Pancreas (tissue), 10 donors: ENCODE results near the gene BRI3BP. TPM values are rescaled to one million over a fixed set of nuclear protein-coding genes. Genes with fewer than 3 reads are reported as not detected.
A peak's percentile ranks its signal among the peaks of the same experiment; 100 is the strongest.
"Not testable (repeated sequence)": the region's sequence is repeated elsewhere in the genome, so short reads cannot be mapped to it uniquely, and the experiment has no call there.

Experiments used
- ATAC-seq, 4 donors: fragments of 200-7000 bp; cut with Tn5 transposase; one replicate each; pipeline versions ENCODE4 v1.8.0 to v1.9.1; 2020; ENCODE audit warnings: mild to moderate bottlenecking in 4 of 4, moderate library complexity in 4 of 4
- DNase-seq, 6 donors: peaks; one replicate each; pipeline ENCODE4 v3.0.0-alpha.2; 2020
- FAIRE-seq: peaks from 2 replicates; lab custom pipeline; 2012; peaks lifted over from hg19 to GRCh38; lab: Jason Lieb, UNC
- H3K27ac ChIP-seq, 4 donors: fragments of 200-600 bp; sonication (generic); 1 replicate in 3 of 4; 2 replicates in 1 of 4; pipeline versions ENCODE4 v1.5.0 to v1.8.0; 2020
- H3K27me3 ChIP-seq, 4 donors: fragments of 200-600 bp; one replicate each; pipeline ENCODE4 v1.8.0; 2021
- H3K36me3 ChIP-seq, 3 donors: fragments of 200-600 bp; sonication (generic) in 1 of 3; one replicate each; pipeline versions ENCODE4 v1.5.0 to v1.8.0; 2020 to 2021
- H3K4me1 ChIP-seq, 3 donors: fragments of 200-600 bp; one replicate each; pipeline ENCODE4 v1.8.0; 2021
- H3K4me3 ChIP-seq, 4 donors: fragments of 200-600 bp; sonication (generic) in 2 of 4; one replicate each; pipeline versions ENCODE4 v1.5.0 to v1.8.0; 2020 to 2021
- H3K9me3 ChIP-seq, 4 donors: fragments of 200-600 bp; one replicate each; pipeline ENCODE4 v1.8.0; 2021
- WGBS, 2 donors: extraction: QIAGEN DNeasy Blood & Tissue Kit; methylation state at CpG; one replicate each; pipeline ENCODE4 v1.1.7; 2013; 5-methylcytosine and 5-hydroxymethylcytosine counted together
- intact Hi-C, 3 donors: fragments of 100-400 bp; cut with DNase I; formaldehyde crosslinking; loops; one replicate each; pipeline versions ENCODE4 v1.11.1 to v1.14.2; 2022
- polyA plus RNA-seq, 2 donors: library from polyadenylated mRNA; stranded (reverse); fragments of 200-250 nt; gene quantifications; one replicate each; pipeline ENCODE4 v1.2.3, GENCODE V29; 2013
- total RNA-seq, 6 donors: library from RNA; stranded (reverse); fragmentation: NEBNext Ultra II Directional in 4 of 6; extraction: Animal tissue kit (Norgen Biotek cat#: 25700) in 4 of 6; gene quantifications; one replicate each; pipeline versions ENCODE4 v1.2.1 to v1.2.4, GENCODE V29; 2021 to 2023
- TF ChIP-seq, protein P1 (sequence below), 4 donors: fragments of 200-600 bp; sonication (generic) in 3 of 4; IDR thresholded peaks; one replicate each; pipeline versions ENCODE4 v1.5.0 to v1.8.0; 2021; ENCODE audit warnings: antibody characterized with exemption in 4 of 4
- donor health status: healthy with polysubstance abuse.
- donor health status: DM: no; HTN: no; CAD: no; lungs with moderate emphysema.
- donor health status: DM: no; HTN: no; CAD: no.
- donor health status: control.
- donor health status: control.
- donor health status: Bipolar disorder and iron deficiency.
- donor health status: DM: yes; HTN: yes; CAD: no.
- donor health status: DM: no; HTN: no; CAD: no.
- donor health status: DM: no; HTN: no; CAD: no.
- donor health status: DM: yes; HTN: yes; CAD: no.

The BRI3BP gene
- total and polyA plus RNA-seq, 8 donors: 1.5 to 10.6 (median 5.0) TPM

DNA sequence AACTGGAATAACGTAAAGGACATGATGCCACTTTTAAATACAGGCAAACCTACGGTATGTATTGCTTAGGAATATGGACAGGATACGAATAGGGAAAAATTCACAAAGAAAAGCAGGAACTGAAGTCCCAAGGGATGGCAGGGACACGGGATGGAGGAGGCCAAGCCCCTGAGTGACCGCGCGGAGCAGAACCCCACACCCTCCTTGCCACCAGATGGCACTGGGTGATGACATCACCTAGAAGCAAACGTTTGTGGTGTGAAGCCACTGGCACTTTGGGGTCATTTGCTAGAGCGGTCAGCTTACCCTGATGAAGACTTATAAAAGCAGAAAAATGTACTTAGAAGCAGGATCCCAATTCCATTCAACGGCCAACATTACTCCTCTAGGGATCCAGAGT lies 13.9 kb upstream of the BRI3BP start:
- no peaks in the 10 kb centered on the region for H3K4me1 ChIP-seq
- ATAC-seq: no peak
- intact Hi-C loops: no loop called here
- no peak overlapping the region for H3K27ac ChIP-seq
- no peak for DNase-seq
- H3K36me3 ChIP-seq: peaks cover 0 to 49% (median 28%) of the 10 kb centered on the region in 3 donors
- no peaks in the 10 kb centered on the region for H3K9me3 ChIP-seq
- H3K27me3 ChIP-seq: no peaks in the 10 kb centered on the region
- WGBS, 2 donors: 86 to 92% methylated on average over 10 of the region's 10 CpGs
- H3K4me3 ChIP-seq: no peak overlapping the region
- TF ChIP-seq, protein P1, sequence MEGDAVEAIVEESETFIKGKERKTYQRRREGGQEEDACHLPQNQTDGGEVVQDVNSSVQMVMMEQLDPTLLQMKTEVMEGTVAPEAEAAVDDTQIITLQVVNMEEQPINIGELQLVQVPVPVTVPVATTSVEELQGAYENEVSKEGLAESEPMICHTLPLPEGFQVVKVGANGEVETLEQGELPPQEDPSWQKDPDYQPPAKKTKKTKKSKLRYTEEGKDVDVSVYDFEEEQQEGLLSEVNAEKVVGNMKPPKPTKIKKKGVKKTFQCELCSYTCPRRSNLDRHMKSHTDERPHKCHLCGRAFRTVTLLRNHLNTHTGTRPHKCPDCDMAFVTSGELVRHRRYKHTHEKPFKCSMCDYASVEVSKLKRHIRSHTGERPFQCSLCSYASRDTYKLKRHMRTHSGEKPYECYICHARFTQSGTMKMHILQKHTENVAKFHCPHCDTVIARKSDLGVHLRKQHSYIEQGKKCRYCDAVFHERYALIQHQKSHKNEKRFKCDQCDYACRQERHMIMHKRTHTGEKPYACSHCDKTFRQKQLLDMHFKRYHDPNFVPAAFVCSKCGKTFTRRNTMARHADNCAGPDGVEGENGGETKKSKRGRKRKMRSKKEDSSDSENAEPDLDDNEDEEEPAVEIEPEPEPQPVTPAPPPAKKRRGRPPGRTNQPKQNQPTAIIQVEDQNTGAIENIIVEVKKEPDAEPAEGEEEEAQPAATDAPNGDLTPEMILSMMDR (IDR thresholded peaks at IDR 0.05): no peak
- no peak for FAIRE-seq

DNA sequence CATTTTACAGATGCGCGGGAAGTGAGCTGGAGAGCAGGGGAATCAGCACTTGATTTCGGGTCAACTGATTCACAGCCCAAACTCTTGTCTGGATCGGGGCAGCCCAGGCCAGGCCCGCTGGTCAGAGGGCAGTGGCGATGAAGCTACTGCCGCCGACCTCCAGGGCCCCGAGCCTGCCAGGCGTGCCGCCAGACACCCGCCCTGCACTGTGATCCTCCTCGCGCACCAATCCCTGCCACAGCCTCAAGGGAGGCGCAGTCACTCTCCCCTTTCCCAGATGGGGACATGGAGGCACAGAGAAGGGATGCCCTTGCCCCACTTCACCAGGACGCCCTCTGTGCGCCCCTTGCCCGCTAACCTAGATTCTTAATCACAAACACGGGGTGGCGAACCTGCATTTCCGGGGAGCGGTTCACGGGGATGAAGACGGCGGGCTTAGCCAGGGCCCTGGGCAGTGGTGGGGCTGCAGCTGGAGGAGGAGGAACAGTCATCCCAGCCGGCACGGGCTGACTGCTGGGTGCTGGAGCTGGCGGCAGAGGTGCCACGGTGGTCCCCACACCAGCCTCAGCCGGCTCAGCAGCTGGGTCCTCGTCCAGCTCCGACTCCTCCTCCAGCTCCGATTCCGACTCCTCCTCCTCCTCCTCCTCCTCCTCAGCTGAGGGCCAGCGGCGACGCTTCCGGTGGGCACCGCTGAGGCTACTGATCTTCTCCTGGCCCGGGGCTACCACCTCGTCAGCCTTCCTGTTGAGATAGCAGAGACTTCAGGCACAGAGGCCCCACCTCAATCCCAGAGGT lies 13.2 kb upstream of the BRI3BP start:
- Histone ChIP-seq H3K9me3 (no peaks in the 10 kb centered on the region), H3K4me3 (no peak overlapping the region), H3K27me3 (no peaks in the 10 kb centered on the region), H3K27ac (no peak overlapping the region), H3K36me3 (peaks cover 0 to 49% (median 26%) of the 10 kb centered on the region in 3 donors), H3K4me1 (no peaks in the 10 kb centered on the region)
- ATAC-seq: no peak
- intact Hi-C loops: no loop called here
- TF ChIP-seq, protein P1 (IDR thresholded peaks at IDR 0.05): no peak
- no peak for FAIRE-seq
- WGBS, 2 donors: 96 to 97% methylated on average over 35 to 41 of the region's 41 CpGs
- DNase-seq: peak in 1 of 6 donors; percentile 75

DNA sequence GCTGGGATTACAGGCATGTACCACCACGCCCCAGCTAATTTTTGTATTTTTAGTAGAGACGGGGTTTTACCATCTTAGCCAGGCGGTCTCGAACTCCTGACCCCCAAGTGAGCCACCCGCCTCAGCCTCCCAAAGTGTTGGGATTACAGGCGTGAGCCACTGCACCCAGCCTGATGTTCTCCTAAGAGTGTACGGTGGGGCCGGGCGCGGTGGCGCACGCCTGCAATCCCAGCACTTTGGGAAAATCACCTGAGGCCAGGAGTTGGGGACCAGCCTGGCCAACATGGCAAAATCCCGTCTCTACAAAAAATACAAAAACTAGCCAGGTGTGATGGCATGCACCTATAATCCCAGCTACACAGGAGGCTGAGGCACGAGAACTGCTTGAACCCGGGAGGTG lies 6.6 kb upstream of the BRI3BP start:
- ATAC-seq, H3K36me3 ChIP-seq, intact Hi-C loops, H3K4me1 ChIP-seq, H3K27ac ChIP-seq, H3K4me3 ChIP-seq, H3K27me3 ChIP-seq, DNase-seq, H3K9me3 ChIP-seq, FAIRE-seq: not testable (repeated sequence)
- WGBS, 2 donors: 95% methylated on average over 15 of the region's 15 CpGs

DNA sequence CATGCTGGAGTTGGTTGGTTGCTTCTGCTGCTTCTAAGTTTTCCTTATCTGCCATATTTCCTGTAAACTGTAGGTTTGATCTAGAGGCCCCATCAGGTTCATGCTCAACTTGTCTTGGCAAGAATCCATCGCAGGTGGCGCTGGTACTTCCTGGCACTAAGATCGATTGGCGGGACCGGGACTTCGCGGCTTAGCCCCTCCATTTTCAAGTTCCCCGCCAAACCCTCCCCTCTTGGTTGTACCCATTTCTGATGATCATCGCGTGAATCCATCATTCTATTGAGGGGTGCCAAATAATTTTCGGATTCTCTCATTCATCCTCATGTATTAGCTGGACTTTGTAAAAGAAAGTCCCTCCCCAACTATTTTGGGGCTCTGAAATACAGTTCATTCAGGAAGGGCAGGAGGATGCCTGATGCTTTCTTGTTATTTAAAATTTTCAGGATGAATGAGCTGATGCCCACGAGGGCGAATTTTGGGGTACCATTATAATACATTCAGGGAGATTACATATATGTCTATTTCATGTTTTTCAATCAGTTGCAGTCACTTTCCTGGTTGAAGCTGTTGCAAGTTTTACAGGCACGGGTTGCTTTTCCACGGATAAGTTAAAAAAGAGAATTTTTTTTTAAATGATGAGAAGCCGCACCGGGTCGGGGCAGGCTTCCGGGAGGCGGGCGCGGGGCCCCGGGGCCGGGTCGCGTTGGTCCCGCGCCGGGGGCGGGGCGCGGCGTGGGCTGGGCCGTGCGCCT lies 395 bp upstream of the BRI3BP start:
- no peaks in the 10 kb centered on the region for H3K9me3 ChIP-seq
- H3K4me1 ChIP-seq: peaks cover 0 to 17% (median 8%) of the 10 kb centered on the region in 3 donors
- H3K4me3 ChIP-seq: peak overlapping the region; percentile 13 to 63 (median 34)
- intact Hi-C loops: no loop called here
- H3K36me3 ChIP-seq: no peaks in the 10 kb centered on the region
- 0 to 1% methylated on average over 34 to 35 of the region's 35 CpGs for WGBS, 2 donors
- FAIRE-seq: no peak
- H3K27me3 ChIP-seq: no peaks in the 10 kb centered on the region
- ATAC-seq: peak; percentile 73 to 79 (median 76)
- H3K27ac ChIP-seq: peak overlapping the region in 2 of 4 donors; percentile 57 to 71
- TF ChIP-seq, protein P1 (IDR thresholded peaks at IDR 0.05): peak in 1 of 4 donors; percentile 16
- DNase-seq: peak; percentile 67 to 87 (median 79)

DNA sequence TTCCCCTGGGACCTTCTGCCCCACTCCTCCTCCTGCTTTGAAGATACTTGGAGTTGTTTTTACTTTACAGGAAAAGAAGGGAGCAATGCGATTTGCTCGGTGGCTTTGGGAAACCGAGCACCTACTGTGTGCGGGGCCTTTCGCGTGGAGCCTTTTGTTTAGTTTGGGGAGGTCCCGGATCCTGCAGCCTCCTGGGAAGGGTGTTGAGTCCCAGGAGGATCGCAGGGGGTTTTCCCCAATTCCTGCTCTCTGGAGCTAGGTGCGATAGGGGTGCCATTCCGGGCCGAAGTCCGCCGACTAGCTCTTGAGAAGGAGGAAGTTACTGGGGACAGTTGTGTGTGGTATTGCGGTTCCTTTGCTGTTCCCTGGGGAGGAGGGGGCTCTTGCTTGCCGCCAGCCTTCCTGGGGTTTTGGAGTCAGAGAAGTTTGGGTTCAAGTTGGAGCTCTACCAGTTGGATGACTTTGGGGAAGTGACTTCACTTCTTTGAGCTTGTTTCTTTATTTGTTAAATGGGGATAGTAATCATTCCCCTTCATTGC lies 1.1 kb downstream of the BRI3BP start:
- H3K27me3 ChIP-seq: no peaks in the 10 kb centered on the region
- intact Hi-C loops: no loop called here
- H3K4me1 ChIP-seq: peaks cover 0 to 14% (median 4%) of the 10 kb centered on the region in 3 donors
- TF ChIP-seq, protein P1 (IDR thresholded peaks at IDR 0.05): no peak
- no peak for FAIRE-seq
- H3K36me3 ChIP-seq: no peaks in the 10 kb centered on the region
- peak in 2 of 4 donors; percentile 45 to 49 for ATAC-seq
- peak in 1 of 6 donors; percentile 45 for DNase-seq
- H3K27ac ChIP-seq: peak overlapping the region in 2 of 4 donors; percentile 8 to 9
- peak overlapping the region; percentile 42 to 63 (median 54) for H3K4me3 ChIP-seq
- no peaks in the 10 kb centered on the region for H3K9me3 ChIP-seq
- WGBS, 2 donors: 7 to 8% methylated on average over 15 of the region's 15 CpGs
